Stimulated activated CD8-positive, alpha-beta memory T cell treated with anti-CD3 and anti-CD28 coated beads, Interleukin-12 subunit alpha, Interleukin-12 subunit beta, amount 100 ng/mL, for 24 hours (primary cell): Measurements from ENCODE around the gene WDR27.
A peak's percentile ranks its signal among the peaks of the same experiment; 100 is the strongest.
"Not testable (repeated sequence)": the region's sequence is repeated elsewhere in the genome, so short reads cannot be mapped to it uniquely, and the experiment has no call there.

ENCODE experiments used
- DNase-seq: peaks from one replicate; pipeline ENCODE4 v3.0.0-alpha.2; 2020; ENCODE audit errors: extremely low read depth

Gene WDR27

DNA sequence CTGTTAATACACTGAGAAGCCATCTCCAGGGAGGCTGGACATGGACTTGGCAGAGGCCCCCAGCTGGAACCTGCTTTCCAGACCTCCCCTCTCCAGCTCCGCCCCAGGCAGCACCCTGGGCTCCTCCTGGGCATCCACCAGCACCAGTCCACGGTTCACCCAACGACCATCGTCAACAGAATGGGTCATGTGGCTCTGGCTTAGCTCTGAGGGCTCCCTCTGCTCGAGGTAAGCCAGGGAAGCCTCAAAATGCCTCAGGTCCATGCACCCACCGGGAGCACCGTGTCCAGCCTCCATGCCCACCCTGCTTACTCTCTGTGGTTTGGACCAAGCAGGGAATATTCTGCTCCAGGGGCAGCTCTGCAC lies 40.5 kb downstream of the WDR27 start:
- DNase-seq, result no peak

DNA sequence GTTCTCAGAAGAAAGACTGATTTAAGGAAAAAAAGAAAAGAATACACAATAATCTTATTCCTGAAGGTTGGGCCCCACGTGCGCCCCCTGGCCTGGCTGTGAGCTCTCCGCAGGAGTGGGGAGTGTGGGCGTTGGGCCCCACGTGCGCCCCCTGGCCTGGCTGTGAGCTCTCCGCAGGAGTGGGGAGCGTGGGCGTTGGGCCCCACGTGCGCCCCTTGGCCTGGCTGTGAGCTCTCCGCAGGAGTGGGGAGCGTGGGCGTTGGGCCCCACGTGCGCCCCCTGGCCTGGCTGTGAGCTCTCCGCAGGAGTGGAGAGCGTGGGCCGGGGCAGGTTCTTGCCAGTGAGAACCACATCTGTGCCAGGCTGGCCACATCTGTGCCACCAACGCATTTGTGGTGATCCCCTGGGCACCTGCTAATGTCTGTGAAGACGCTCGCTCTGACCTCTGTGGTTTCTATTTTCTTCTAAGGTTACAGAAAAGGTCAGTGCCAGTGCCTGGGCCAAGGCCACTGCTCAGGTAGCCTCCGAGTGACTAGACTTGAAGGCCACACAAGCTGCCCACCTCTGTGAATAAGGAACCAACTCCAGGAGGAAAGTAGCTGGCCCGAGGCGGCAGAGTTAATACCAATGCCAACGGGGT lies 41.0 kb downstream of the WDR27 start:
- DNase-seq, result no peak

DNA sequence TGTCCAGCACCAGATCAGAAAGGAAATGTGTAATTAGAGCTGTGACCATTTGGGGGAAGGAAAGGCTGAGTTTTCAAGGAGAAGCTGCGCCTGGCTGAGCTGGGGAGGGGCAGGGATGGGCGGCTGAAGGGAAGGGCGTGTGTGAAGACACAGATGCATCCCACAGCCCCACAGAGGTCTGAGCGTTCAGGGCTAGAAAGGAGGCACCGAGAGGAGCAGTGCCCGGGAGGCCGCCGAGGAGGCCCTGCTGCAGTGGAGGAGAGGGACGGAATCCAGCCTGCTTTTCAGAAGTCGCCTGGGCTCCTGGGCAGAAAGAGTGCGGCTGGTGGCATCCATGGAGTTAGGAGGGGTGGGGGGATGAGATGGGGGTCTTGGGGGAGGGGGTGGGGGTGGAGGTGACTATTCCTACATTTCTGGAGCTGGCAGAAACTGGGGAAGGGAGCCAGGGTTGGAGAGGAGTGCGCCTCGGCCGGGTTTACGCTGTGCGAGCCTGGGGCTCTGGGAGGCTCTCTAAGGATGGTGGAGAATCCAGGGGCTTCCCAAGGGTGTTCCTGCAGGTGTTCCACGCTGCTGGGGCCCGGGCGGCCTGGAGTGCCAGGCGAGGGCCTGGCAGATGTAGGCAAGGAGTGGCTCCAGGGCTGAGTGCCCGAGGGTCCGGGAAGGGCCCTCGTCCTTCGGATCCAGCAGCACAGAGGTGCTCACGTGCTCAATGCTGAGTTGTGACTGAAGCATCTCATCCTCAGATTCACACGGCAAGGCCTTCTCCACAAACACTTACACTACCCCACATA lies 41.8 kb downstream of the WDR27 start:
- no peak for DNase-seq

DNA sequence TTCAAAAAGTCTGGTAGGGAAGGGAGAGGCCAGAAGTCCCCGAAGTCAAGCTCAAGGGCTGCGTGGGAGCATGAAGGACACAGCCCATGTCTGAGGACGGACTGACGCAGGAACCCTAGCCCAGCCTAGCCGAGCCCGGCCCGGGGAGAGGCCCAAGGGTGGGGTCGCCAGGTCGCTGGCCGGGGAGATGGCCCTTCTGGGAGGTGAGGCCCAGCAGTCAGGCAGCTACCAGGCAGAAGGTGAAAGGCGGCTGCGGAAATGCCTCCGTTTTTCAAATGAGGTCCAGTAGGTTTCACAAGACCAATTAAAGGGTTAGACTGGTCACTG lies 44.6 kb downstream of the WDR27 start:
- DNase-seq, result no peak

DNA sequence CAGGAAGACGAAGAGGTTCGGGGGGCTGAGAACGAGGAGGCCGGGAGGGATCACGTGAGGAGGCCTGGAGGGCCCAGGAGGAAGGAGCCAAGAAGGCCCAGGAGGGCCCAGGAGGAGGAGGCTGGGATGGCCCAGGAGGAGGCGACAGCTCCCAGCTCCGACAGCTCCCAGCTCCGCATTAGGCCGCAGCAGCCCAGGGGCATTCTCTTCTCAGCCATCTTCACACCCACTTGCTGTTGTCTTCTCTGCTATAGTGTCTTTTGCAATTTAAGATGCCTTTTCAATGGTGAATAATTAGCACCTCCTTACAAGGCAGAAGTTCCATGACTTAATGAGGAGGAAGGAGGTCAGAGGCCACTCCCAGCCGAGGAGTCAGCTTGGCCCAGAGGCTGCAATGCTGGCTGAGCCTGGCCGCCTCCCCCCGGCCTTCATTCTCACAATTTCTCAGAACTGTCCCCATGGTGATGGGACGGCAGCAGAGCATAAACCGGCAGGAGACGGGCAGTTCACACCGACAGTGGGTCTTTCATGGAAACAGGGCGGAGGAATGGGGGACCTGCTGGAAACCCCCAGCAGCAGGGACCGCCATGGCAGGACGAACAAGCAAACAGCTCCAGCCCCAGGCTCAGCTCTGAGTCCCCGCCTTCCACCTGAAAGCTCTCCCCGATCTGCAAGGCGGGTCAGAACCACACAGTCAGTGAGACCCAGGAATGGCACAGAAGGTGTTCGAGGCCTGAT lies 45.1 kb downstream of the WDR27 start:
- DNase-seq, result no peak

DNA sequence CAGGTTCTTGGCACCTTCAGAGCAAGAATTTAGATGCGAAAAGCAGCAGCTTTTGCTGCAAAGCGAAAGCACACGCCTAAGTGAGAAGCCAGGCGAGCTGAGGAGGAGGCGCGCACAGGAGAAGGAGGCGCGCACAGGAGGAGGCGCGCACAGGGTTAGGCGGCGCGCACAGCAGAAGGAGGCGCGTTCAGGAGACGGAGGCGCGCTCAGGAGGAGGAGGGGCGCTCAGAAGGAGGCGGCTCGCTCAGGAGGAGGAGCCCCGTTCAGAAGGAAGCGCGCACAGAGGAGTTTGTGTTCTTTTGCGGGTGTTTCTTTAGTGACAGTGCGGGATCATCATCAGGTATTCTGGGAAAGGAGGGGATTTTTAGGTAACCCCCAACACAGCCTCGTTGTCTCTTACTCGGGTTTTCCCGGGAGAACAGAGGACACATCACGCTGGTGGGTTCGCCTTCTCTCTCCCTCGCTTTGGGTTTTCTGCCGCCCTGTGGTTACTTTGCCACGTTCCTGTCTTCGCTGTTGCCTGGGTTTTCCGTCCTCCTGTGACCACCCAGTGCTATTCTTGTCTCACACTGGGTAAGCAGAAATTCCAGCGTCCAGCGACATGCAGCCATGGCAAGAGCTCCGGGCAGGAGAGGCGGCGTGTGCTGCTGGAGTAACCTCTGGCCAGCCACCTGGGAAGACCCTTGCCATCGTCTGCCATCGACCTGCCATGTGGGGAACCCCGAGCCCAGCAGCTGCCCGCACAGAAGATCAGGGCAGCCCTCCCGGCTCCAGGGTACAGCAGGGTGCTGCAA lies 47.0 kb downstream of the WDR27 start:
- DNase-seq, result peak; percentile 15

DNA sequence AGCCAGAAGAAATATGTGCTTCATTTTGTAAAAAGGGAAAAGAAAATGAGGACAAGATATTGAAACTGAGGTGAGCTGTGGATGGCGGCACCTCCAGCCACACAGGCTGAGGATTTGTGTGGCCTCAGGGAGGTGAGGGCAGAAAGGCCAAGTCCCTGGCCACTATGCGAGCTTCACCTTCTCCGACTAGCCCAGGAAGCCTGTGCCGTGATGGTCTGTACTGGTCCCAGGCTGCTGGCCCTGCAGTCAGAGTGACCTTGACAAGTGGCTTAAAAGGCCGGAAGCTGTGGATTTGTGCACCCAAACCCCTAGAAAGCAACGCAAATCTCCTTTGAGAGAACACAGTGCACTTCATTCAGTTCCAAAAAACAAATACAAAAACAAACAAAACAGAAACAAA lies 48.1 kb downstream of the WDR27 start:
- DNase-seq, result no peak

DNA sequence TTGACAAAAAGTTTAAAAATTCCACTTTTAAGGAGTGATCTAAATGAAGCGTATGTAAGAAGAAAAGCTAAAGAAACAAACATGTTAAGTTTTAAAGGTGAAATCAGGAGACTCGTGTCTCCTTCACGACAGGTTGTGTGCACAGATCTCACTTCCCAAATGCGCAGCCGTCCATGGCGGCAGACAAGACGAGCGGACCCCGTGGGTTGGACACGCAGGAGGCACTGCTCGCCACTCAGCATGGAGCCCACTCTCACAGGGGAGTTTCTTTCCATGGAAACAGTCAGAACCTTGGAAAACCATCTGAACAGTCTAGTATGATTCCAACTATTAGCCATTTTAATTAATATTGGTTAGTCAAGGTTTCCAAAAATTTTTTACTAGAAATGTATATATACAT lies 48.9 kb downstream of the WDR27 start:
- no peak for DNase-seq

DNA sequence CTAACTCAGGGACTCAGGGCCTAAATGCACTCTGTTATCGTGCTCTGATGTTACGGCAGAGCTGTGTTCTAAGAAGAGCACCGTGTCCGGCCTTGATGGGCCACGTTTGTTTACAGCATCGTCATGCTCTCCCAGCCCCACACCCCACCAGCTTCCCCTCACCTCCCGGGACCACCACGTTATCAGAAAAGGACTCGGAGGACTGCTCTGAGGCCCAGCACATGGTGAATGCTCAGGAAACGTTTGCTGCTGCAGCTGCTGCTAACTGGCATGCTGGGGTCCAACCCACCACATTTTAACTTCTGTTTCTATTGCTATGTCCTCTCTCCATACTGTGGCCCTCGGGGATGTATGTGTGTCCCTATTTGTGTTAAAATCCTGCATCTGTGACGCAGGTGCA lies 50.3 kb downstream of the WDR27 start:
- no peak for DNase-seq

DNA sequence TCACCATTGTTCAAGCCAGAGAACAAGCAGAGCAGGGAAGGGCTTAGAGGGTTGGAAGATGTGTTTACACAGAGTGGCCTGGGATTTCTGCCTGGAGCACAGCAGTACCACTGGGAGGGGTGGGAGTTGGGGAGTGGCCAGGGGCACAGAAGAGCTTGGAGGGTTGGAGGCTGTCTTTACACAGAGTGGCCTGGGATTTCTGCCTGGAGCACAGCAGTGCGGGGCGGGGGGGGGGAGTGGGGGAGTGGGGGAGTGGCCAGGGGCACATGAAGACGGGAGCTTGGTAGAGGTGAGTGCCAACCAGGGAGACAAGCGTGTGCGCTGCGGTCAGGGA lies 50.9 kb downstream of the WDR27 start:
- DNase-seq, result no peak

DNA sequence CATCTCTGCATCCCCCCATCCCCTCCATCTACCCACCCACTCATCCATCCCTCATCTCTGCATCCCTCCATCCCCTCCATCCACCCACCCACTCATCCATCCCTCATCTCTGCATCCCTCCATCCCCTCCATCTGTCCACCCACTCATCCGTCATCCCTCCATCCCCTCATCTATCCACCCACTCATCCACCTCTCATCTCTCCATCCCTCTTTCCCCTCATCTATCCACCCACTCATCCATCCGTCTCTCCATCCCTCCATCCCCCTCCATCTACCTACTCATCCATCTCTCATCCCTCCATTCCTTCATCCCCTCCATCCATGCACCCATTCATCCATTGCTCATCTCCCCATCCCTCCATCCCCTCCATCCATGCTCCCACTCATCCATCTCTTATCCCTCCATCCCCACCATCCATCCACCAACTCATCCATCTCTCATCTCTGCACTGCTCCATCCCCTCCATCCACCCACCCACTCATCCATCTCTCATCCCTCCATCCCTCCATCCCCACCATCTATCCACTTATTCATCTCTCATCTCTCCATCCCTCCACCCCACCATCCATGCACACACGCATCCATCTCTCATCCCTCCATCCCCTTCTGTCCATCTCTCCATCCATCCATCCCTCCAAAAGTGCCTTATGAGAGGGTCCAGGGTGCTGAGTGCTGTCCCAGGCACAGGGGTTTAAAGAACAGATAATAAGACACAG lies 51.4 kb downstream of the WDR27 start:
- no peak for DNase-seq

DNA sequence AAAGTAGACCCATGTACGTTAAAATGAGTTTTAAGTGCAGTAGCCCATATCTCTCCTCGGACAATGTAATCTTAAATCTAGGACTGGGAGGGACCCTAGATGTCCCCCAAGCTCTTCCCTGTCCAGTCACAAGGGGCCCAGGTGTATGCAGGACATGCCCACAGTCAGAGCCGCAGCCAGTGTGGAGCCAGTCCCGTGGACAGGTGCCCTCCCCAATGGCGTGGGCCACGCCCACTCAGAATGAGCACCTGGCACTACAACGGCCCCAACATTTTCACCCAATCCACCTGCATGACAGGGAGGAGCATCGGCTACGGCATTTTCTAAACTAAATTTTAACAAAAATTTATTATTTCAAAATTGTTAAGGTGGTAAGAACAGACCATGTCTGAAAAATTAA lies 53.2 kb downstream of the WDR27 start:
- no peak for DNase-seq

DNA sequence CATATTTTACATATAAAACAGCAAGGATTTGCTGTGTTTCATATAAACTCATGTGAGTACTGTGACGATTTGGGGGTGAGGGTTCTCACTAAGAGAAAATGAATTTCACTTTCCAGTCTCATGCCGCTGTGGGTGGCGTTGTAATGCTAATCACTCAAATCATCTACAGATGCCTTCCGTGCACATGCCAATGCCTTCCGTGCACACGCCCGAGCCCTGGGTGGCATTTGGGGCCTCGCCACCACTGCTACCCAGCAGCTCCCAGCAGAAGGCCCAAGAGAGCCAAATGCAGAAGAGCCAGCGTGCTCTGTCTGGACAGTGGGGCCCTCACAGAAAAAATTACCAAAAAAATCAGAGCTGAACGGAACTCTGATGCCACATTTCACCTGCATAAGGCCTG lies 53.7 kb downstream of the WDR27 start:
- no peak for DNase-seq

DNA sequence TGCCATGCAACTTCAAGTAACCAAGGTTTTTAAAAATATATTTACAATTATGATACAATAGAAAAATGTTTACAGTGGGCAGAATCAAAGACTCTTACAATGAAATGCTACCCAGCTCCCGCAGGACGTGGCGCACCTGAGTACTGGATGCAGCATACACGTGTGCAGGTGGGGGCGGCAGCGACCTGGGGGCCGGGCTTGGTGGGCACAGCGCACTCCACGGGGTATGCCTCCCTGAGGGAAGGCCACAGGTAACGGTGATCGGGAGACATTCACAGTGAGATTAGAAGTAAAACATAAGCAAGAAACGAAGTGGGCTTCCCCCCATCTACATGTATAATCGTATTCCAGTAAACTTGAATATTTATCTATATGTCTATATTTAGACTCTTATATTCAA lies 54.2 kb downstream of the WDR27 start:
- DNase-seq, result no peak

DNA sequence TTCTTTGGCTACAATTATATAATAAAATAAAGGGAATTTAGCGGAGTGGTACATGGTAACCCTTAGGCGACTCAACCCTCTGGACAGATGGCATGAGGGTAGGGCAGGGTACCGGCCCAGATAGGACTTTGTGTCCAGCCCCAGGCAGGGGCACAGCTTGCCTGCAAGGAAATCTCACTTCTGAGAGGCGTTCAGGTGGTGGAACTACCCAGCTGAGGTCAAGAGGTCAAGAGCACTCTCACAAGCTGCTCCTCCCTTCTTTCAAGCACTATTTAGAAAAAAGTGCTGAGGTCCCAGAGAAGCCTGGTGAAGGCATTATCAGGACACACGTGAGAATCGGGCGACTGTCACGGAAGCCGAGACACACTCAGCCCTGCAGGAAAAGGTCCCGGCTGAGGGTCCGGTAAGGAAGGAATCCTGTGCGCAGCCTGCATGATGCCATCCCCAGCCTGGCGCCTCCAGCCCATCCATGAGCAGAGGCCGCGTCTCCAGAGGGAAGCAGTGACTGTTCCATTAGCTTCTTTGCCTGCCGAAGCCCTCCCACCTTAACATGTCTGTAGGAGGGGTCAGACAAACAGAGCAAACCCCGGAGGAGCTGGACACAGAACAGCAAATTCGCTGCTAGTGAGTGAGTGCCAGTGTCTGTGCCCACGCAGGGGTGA lies 54.8 kb downstream of the WDR27 start:
- no peak for DNase-seq

DNA sequence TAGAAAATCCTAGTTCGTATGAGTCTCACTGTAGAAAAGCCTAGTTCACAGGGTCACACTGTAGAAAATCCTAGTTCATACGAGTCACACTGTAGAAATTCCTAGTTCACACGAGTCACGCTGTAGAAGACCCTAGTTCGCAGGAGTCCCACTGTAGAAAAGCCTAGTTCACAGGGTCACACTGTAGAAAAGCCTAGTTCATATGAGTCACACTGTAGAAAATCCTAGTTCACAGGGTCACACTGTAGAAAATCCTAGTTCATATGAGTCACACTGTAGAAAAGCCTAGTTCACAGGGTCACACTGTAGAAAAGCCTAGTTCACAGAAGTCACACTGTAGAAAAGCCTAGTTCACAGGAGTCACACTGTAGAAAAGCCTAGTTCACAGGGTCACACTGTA lies 56.4 kb downstream of the WDR27 start:
- not testable (repeated sequence) for DNase-seq

DNA sequence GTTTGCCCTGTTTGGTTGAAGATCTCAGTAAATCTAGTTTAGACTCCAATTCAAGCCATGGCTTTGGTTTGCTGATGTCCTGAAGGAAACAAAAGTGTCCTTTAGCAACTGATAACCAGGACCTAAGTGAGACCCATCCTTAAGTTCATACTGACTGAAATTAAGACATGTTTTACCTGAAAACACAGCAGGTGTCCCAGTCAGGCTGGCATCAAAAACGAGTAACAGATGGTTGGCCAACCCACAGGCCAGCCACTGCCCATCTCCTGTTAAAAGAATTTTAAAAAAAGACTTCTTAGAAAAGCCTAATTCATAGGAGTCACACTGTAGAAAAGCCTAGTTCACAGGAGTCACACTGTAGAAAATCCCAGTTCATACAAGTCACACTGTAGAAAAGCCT lies 58.3 kb downstream of the WDR27 start:
- DNase-seq, result no peak

DNA sequence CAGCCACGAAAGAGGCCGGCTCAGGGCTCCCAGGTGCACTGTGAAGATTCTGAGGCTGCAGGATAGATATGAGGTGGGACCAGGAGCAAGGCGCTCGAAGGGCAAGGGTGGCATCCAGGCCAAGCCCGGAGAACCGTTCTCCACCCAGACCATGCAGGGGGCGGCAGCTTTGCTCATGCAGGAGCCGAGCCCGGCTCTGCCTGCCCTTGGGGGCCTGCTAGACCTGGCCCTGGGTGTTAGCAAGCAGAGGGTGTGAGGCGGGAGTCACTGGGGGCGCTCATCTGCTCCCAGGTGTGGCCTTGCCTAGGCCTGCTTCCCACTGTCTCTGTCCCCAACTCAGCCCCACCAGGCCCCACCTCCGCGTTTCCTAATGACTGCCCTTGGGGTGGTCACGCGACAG lies 59.4 kb downstream of the WDR27 start:
- no peak for DNase-seq

DNA sequence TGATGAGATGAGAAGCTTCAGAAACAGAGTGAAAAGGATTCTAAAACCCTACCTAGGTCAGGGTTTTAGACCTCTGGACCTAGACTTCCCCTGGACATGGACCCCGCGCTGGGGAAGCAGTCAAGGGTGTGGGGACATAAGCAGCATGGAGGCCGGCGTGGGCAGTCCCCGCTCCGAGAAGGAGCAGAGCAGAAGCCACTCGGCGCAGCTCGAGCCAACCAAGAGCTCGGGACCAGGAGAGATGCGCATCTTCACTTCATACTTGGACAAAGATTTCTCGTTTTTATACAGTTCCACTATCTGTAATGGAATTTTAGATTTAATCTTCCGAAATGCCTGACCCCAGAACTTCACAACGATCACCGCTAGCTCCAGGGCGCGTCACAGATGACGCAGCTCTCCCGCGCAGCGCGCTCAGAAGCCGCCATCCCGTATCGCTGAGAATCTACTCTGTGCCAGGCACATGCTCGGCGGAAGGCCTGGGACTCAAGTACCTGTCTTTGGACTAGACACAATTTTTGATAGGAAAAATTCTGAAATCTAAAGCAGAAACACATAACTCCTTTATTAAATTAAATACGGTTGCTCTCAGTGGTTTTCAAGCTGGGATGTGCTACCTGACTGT lies 60.3 kb downstream of the WDR27 start:
- no peak for DNase-seq

DNA sequence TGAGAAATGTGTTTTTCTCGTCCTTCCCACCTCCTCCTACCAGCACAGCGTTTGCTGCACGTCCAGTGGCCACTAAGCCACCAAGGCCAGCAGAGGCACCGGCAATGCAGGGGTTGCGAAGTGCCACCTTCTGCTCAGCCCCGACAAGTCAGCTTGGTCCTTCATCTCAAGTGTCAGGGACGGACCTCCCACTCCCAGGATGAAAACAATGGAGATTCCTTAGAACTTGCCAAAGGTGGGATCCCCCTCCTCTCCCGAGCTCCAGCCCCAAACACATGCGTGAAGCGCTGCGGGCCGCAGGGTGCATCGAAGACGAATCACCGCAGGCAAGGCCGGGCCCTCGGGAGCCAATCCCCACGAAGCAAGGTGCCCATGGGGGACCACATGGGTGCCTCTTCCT lies 60.8 kb downstream of the WDR27 start:
- DNase-seq, result no peak

DNA sequence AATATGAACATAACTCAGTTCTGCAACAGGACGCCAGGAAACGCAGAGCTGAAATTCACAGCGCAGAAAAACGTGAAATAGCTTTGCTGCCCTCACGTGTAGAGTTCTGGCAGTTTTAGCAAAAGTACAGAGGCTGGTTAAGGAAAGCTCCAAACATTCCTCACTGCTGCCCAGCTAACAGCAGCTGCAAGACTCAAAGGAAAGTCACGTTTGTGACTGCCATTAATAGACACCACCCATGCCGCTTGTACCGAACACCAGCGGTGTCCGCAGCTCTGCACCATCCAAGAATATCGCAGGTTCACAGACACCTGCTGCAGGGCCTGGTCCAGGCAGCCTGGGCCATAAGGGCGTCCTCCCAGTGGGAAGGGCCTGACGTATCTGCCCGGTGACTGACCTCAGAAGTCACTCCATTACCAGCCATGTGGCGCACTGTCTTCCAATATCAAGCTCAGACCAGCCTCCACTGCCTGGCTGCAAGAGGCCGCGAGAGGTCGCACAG lies 61.4 kb downstream of the WDR27 start:
- no peak for DNase-seq
